ENCODE data around the gene CARMIL1.

Gene CARMIL1

GRCh38 chr6:25330796-25331685, 51.9 kb downstream of the CARMIL1 start:
- no peak overlapping the region for H3K27ac ChIP-seq (ENCODE audit: insufficient read depth, low read length, poor library complexity, severe bottlenecking)
- no peak for DNase-seq
- H3K36me3 ChIP-seq (ENCODE audit: control insufficient read depth, insufficient read depth, low read length): no peaks in the 10 kb centered on the region
- no peak overlapping the region for H3K4me3 ChIP-seq (ENCODE audit: insufficient read depth, low read depth, low read length, poor library complexity, severe bottlenecking)
- no peaks in the 10 kb centered on the region for H3K9me3 ChIP-seq (ENCODE audit: control insufficient read depth, low read length)
- no peaks in the 10 kb centered on the region for H3K4me1 ChIP-seq (ENCODE audit: control insufficient read depth, insufficient read depth, low read length, poor library complexity, severe bottlenecking)
- H3K27me3 ChIP-seq (replicated peaks; ENCODE audit: control insufficient read depth, insufficient read depth, low read length, poor library complexity, severe bottlenecking): no peaks in the 10 kb centered on the region

- Histone ChIP-seq H3K4me3 (ENCODE audit: insufficient read depth, low read depth, low read length, poor library complexity, severe bottlenecking) (no peak overlapping the region), H3K27ac (ENCODE audit: insufficient read depth, low read length, poor library complexity, severe bottlenecking) (no peak overlapping the region), H3K27me3 (replicated peaks; ENCODE audit: control insufficient read depth, insufficient read depth, low read length, poor library complexity, severe bottlenecking) (no peaks in the 10 kb centered on the region), H3K9me3 (ENCODE audit: control insufficient read depth, low read length) (no peaks in the 10 kb centered on the region), H3K4me1 (ENCODE audit: control insufficient read depth, insufficient read depth, low read length, poor library complexity, severe bottlenecking) (no peaks in the 10 kb centered on the region), H3K36me3 (ENCODE audit: control insufficient read depth, insufficient read depth, low read length) (no peaks in the 10 kb centered on the region)
- no peak for DNase-seq
These were observed 53.0 kb downstream of the CARMIL1 start for GRCh38 chr6:25332165-25332564.

GRCh38 chr6:25332655-25333071, 53.5 kb downstream of the CARMIL1 start:
- Histone ChIP-seq H3K27ac (ENCODE audit: insufficient read depth, low read length, poor library complexity, severe bottlenecking) (no peak overlapping the region), H3K9me3 (ENCODE audit: control insufficient read depth, low read length) (no peaks in the 10 kb centered on the region), H3K4me3 (ENCODE audit: insufficient read depth, low read depth, low read length, poor library complexity, severe bottlenecking) (no peak overlapping the region), H3K36me3 (ENCODE audit: control insufficient read depth, insufficient read depth, low read length) (no peaks in the 10 kb centered on the region), H3K4me1 (ENCODE audit: control insufficient read depth, insufficient read depth, low read length, poor library complexity, severe bottlenecking) (no peaks in the 10 kb centered on the region), H3K27me3 (replicated peaks; ENCODE audit: control insufficient read depth, insufficient read depth, low read length, poor library complexity, severe bottlenecking) (no peaks in the 10 kb centered on the region)
- no peak for DNase-seq

GRCh38 chr6:25333471-25333870, 54.3 kb downstream of the CARMIL1 start:
- H3K4me3 ChIP-seq (ENCODE audit: insufficient read depth, low read depth, low read length, poor library complexity, severe bottlenecking): no peak overlapping the region
- no peaks in the 10 kb centered on the region for H3K4me1 ChIP-seq (ENCODE audit: control insufficient read depth, insufficient read depth, low read length, poor library complexity, severe bottlenecking)
- no peaks in the 10 kb centered on the region for H3K27me3 ChIP-seq (replicated peaks; ENCODE audit: control insufficient read depth, insufficient read depth, low read length, poor library complexity, severe bottlenecking)
- H3K36me3 ChIP-seq (ENCODE audit: control insufficient read depth, insufficient read depth, low read length): no peaks in the 10 kb centered on the region
- no peaks in the 10 kb centered on the region for H3K9me3 ChIP-seq (ENCODE audit: control insufficient read depth, low read length)
- no peak for DNase-seq
- no peak overlapping the region for H3K27ac ChIP-seq (ENCODE audit: insufficient read depth, low read length, poor library complexity, severe bottlenecking)

GRCh38 chr6:25334793-25335192, 55.6 kb downstream of the CARMIL1 start:
- H3K9me3 ChIP-seq (ENCODE audit: control insufficient read depth, low read length): no peaks in the 10 kb centered on the region
- no peak overlapping the region for H3K27ac ChIP-seq (ENCODE audit: insufficient read depth, low read length, poor library complexity, severe bottlenecking)
- DNase-seq: no peak
- H3K27me3 ChIP-seq (replicated peaks; ENCODE audit: control insufficient read depth, insufficient read depth, low read length, poor library complexity, severe bottlenecking): no peaks in the 10 kb centered on the region
- no peaks in the 10 kb centered on the region for H3K4me1 ChIP-seq (ENCODE audit: control insufficient read depth, insufficient read depth, low read length, poor library complexity, severe bottlenecking)
- H3K4me3 ChIP-seq (ENCODE audit: insufficient read depth, low read depth, low read length, poor library complexity, severe bottlenecking): no peak overlapping the region
- H3K36me3 ChIP-seq (ENCODE audit: control insufficient read depth, insufficient read depth, low read length): no peaks in the 10 kb centered on the region

- Histone ChIP-seq H3K36me3 (ENCODE audit: control insufficient read depth, insufficient read depth, low read length) (no peaks in the 10 kb centered on the region), H3K27me3 (replicated peaks; ENCODE audit: control insufficient read depth, insufficient read depth, low read length, poor library complexity, severe bottlenecking) (no peaks in the 10 kb centered on the region), H3K4me1 (ENCODE audit: control insufficient read depth, insufficient read depth, low read length, poor library complexity, severe bottlenecking) (no peaks in the 10 kb centered on the region), H3K27ac (ENCODE audit: insufficient read depth, low read length, poor library complexity, severe bottlenecking) (no peak overlapping the region), H3K9me3 (ENCODE audit: control insufficient read depth, low read length) (no peaks in the 10 kb centered on the region), H3K4me3 (ENCODE audit: insufficient read depth, low read depth, low read length, poor library complexity, severe bottlenecking) (no peak overlapping the region)
- DNase-seq: no peak
These were observed 57.8 kb downstream of the CARMIL1 start for GRCh38 chr6:25336996-25337395.

GRCh38 chr6:25337431-25337830, 58.3 kb downstream of the CARMIL1 start:
- DNase-seq: no peak
- Histone ChIP-seq H3K4me3 (ENCODE audit: insufficient read depth, low read depth, low read length, poor library complexity, severe bottlenecking) (no peak overlapping the region), H3K36me3 (ENCODE audit: control insufficient read depth, insufficient read depth, low read length) (no peaks in the 10 kb centered on the region), H3K4me1 (ENCODE audit: control insufficient read depth, insufficient read depth, low read length, poor library complexity, severe bottlenecking) (no peaks in the 10 kb centered on the region), H3K9me3 (ENCODE audit: control insufficient read depth, low read length) (no peaks in the 10 kb centered on the region), H3K27ac (ENCODE audit: insufficient read depth, low read length, poor library complexity, severe bottlenecking) (no peak overlapping the region), H3K27me3 (replicated peaks; ENCODE audit: control insufficient read depth, insufficient read depth, low read length, poor library complexity, severe bottlenecking) (no peaks in the 10 kb centered on the region)

- H3K36me3 ChIP-seq (ENCODE audit: control insufficient read depth, insufficient read depth, low read length): no peaks in the 10 kb centered on the region
- H3K4me1 ChIP-seq (ENCODE audit: control insufficient read depth, insufficient read depth, low read length, poor library complexity, severe bottlenecking): no peaks in the 10 kb centered on the region
- H3K9me3 ChIP-seq (ENCODE audit: control insufficient read depth, low read length): no peaks in the 10 kb centered on the region
- H3K27me3 ChIP-seq (replicated peaks; ENCODE audit: control insufficient read depth, insufficient read depth, low read length, poor library complexity, severe bottlenecking): no peaks in the 10 kb centered on the region
- no peak for DNase-seq
- no peak overlapping the region for H3K27ac ChIP-seq (ENCODE audit: insufficient read depth, low read length, poor library complexity, severe bottlenecking)
- H3K4me3 ChIP-seq (ENCODE audit: insufficient read depth, low read depth, low read length, poor library complexity, severe bottlenecking): no peak overlapping the region
These were observed 61.4 kb downstream of the CARMIL1 start for GRCh38 chr6:25340431-25341202.

- Histone ChIP-seq H3K36me3 (ENCODE audit: control insufficient read depth, insufficient read depth, low read length) (no peaks in the 10 kb centered on the region), H3K27ac (ENCODE audit: insufficient read depth, low read length, poor library complexity, severe bottlenecking) (no peak overlapping the region), H3K9me3 (ENCODE audit: control insufficient read depth, low read length) (no peaks in the 10 kb centered on the region), H3K4me1 (ENCODE audit: control insufficient read depth, insufficient read depth, low read length, poor library complexity, severe bottlenecking) (no peaks in the 10 kb centered on the region), H3K4me3 (ENCODE audit: insufficient read depth, low read depth, low read length, poor library complexity, severe bottlenecking) (no peak overlapping the region), H3K27me3 (replicated peaks; ENCODE audit: control insufficient read depth, insufficient read depth, low read length, poor library complexity, severe bottlenecking) (no peaks in the 10 kb centered on the region)
- DNase-seq: no peak
These were observed 62.0 kb downstream of the CARMIL1 start for GRCh38 chr6:25341203-25341552.

GRCh38 chr6:25341923-25342619, 62.9 kb downstream of the CARMIL1 start:
- Histone ChIP-seq H3K27me3 (replicated peaks; ENCODE audit: control insufficient read depth, insufficient read depth, low read length, poor library complexity, severe bottlenecking) (no peaks in the 10 kb centered on the region), H3K36me3 (ENCODE audit: control insufficient read depth, insufficient read depth, low read length) (no peaks in the 10 kb centered on the region), H3K4me1 (ENCODE audit: control insufficient read depth, insufficient read depth, low read length, poor library complexity, severe bottlenecking) (no peaks in the 10 kb centered on the region), H3K4me3 (ENCODE audit: insufficient read depth, low read depth, low read length, poor library complexity, severe bottlenecking) (no peak overlapping the region), H3K27ac (ENCODE audit: insufficient read depth, low read length, poor library complexity, severe bottlenecking) (no peak overlapping the region), H3K9me3 (ENCODE audit: control insufficient read depth, low read length) (no peaks in the 10 kb centered on the region)
- DNase-seq: no peak

Data from effector memory CD4-positive, alpha-beta T cell (primary cell).